Type B pancreatic cell (in vitro differentiated cells): ENCODE results near the gene HARBI1. TPM values are rescaled to one million over a fixed set of nuclear protein-coding genes. Genes with fewer than 3 reads are reported as not detected.

ENCODE experiments used
- DNase-seq: peaks from one replicate; pipeline ENCODE4 v3.0.0; 2021; ENCODE audit warnings: mixed read lengths; ENCODE audit not compliant: unreplicated experiment; ENCODE audit errors: extremely low spot score
- H3K27ac Mint-ChIP-seq: 2 replicates; pipeline ENCODE4 v1.8.0; 2021; ENCODE audit warnings: mild to moderate bottlenecking, mixed read lengths
- H3K27me3 Mint-ChIP-seq: 2 replicates; pipeline ENCODE4 v1.8.0; 2021; ENCODE audit warnings: mixed read lengths
- H3K36me3 Mint-ChIP-seq: 2 replicates; pipeline ENCODE4 v1.8.0; 2021; ENCODE audit warnings: mixed read lengths
- H3K4me1 Mint-ChIP-seq: one replicate; pipeline ENCODE4 v1.8.0; 2021; ENCODE audit warnings: mixed read lengths; ENCODE audit not compliant: unreplicated experiment
- H3K4me3 Mint-ChIP-seq: 2 replicates; pipeline ENCODE4 v1.8.0; 2021; ENCODE audit warnings: mild to moderate bottlenecking, mixed read lengths
- H3K9me3 Mint-ChIP-seq: 2 replicates; pipeline ENCODE4 v1.8.0; 2021; ENCODE audit warnings: mixed read lengths
- long read RNA-seq: library from polyadenylated mRNA; unstranded; transcript quantifications from one replicate; pipeline ENCODE4 v2.0.0, GENCODE V29; 2020
- total RNA-seq: library from RNA; stranded (reverse); gene quantifications from 2 replicates; pipeline ENCODE4 v1.2.1, GENCODE V29; 2021; ENCODE audit warnings: low replicate concordance
- TF ChIP-seq, protein P1 (sequence below): fragments of 200-600 bp; sonication (generic); conservative IDR thresholded peaks from 2 replicates; pipeline ENCODE4 v1.5.0; 2021; ENCODE audit warnings: antibody characterized with exemption, mild to moderate bottlenecking

Gene HARBI1, protein sequence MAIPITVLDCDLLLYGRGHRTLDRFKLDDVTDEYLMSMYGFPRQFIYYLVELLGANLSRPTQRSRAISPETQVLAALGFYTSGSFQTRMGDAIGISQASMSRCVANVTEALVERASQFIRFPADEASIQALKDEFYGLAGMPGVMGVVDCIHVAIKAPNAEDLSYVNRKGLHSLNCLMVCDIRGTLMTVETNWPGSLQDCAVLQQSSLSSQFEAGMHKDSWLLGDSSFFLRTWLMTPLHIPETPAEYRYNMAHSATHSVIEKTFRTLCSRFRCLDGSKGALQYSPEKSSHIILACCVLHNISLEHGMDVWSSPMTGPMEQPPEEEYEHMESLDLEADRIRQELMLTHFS
- total RNA-seq, result 8.5 and 8.7 TPM in 2 replicates
- long read RNA-seq, transcript HARBI1-201 (3 exons, 1,967 nt), result major isoform, 22 of 26 reads
- long read RNA-seq, partial matches to known transcripts, result 1 of 26 reads
- long read RNA-seq, other reads (novel, unspliced or antisense), result 2 of 26 reads

GRCh38 chr11:46617134-46617971 is at the start of gene HARBI1, which contains the start of gene ATG13:
HARBI1 (minus strand) TSS chr11:46617227; CDS start chr11:46616237, 990 bp downstream.
ATG13 (plus strand) TSS chr11:46617553; CDS start chr11:46644292, 26,739 bp downstream.
- H3K27me3 Mint-ChIP-seq, result no peaks in the 10 kb centered on the region
- peak; percentile 93 for DNase-seq
- peaks cover 27% of the 10 kb centered on the region for H3K4me1 Mint-ChIP-seq

GRCh38 chr11:46666516-46666915 is 49.5 kb upstream of the HARBI1 start:
- H3K36me3 Mint-ChIP-seq, result peaks cover 25% of the 10 kb centered on the region
- H3K27me3 Mint-ChIP-seq, result no peaks in the 10 kb centered on the region
- H3K4me3 Mint-ChIP-seq, result no peak overlapping the region
- no peak for DNase-seq
- H3K4me1 Mint-ChIP-seq, result peaks cover 14% of the 10 kb centered on the region
- H3K9me3 Mint-ChIP-seq, result no peaks in the 10 kb centered on the region
- H3K27ac Mint-ChIP-seq, result no peak overlapping the region
- TF ChIP-seq, protein P1, sequence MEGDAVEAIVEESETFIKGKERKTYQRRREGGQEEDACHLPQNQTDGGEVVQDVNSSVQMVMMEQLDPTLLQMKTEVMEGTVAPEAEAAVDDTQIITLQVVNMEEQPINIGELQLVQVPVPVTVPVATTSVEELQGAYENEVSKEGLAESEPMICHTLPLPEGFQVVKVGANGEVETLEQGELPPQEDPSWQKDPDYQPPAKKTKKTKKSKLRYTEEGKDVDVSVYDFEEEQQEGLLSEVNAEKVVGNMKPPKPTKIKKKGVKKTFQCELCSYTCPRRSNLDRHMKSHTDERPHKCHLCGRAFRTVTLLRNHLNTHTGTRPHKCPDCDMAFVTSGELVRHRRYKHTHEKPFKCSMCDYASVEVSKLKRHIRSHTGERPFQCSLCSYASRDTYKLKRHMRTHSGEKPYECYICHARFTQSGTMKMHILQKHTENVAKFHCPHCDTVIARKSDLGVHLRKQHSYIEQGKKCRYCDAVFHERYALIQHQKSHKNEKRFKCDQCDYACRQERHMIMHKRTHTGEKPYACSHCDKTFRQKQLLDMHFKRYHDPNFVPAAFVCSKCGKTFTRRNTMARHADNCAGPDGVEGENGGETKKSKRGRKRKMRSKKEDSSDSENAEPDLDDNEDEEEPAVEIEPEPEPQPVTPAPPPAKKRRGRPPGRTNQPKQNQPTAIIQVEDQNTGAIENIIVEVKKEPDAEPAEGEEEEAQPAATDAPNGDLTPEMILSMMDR, result no peak

More at GRCh38 chr11:46617134-46617971, at the start of gene HARBI1, which contains the start of gene ATG13:
- Mint-ChIP-seq H3K4me3 (peak within 1 kb of the TSS; percentile 96), H3K27ac (peak within 1 kb of the TSS; percentile 99), H3K36me3 (peaks cover 10% of the 10 kb centered on the region), H3K9me3 (no peaks in the 10 kb centered on the region)
- TF ChIP-seq, protein P1, result peak; percentile 82

DNA sequence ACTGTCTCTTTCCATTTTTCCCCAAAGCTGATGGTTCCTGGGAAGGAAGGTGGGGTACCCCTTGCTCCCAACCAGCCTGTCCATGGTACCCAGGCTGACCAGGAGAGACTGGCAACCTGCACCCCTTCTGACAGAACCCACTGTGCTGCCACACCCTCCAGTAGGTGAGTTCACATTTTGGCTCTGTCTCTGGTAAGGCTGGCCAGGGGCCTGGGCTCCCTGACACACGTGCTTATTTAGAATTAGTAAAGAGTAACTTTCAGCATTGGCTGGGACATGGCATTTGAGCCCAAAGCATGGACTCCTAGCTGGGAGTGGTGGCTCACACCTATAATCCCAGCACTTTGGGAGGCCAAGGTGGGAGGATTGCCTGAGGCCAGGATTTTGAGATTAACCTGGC is 48.3 kb upstream of the HARBI1 start:
- DNase-seq, result no peak
- Mint-ChIP-seq H3K36me3 (peaks cover 25% of the 10 kb centered on the region), H3K27me3 (no peaks in the 10 kb centered on the region), H3K4me3 (no peak overlapping the region), H3K4me1 (peaks cover 14% of the 10 kb centered on the region), H3K9me3 (no peaks in the 10 kb centered on the region), H3K27ac (no peak overlapping the region)
- TF ChIP-seq, protein P1, result no peak

DNA sequence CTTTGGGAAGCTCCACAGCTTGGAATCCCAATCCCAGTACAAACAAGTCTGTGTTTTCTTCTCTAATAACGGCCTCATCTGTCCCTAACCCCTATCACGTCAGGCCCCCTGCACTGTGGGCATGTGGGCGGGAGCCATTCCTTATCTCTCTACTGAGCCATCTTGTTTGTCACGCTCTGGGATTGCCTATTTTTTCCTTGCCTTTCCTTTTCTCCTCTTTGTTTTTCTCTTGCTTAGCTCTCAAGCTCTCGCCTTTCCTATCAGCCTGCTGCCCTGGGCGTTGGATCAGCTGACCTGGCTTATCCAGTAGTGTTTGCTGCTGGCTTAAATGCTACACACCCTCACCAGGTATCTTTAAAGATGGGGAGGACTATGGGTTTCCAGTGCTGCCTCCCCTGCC is 47.6 kb upstream of the HARBI1 start:
- no peak overlapping the region for H3K4me3 Mint-ChIP-seq
- H3K36me3 Mint-ChIP-seq, result peaks cover 26% of the 10 kb centered on the region
- no peaks in the 10 kb centered on the region for H3K9me3 Mint-ChIP-seq
- H3K27me3 Mint-ChIP-seq, result no peaks in the 10 kb centered on the region
- no peak for DNase-seq
- H3K4me1 Mint-ChIP-seq, result peaks cover 14% of the 10 kb centered on the region
- TF ChIP-seq, protein P1, result no peak
- H3K27ac Mint-ChIP-seq, result no peak overlapping the region

DNA sequence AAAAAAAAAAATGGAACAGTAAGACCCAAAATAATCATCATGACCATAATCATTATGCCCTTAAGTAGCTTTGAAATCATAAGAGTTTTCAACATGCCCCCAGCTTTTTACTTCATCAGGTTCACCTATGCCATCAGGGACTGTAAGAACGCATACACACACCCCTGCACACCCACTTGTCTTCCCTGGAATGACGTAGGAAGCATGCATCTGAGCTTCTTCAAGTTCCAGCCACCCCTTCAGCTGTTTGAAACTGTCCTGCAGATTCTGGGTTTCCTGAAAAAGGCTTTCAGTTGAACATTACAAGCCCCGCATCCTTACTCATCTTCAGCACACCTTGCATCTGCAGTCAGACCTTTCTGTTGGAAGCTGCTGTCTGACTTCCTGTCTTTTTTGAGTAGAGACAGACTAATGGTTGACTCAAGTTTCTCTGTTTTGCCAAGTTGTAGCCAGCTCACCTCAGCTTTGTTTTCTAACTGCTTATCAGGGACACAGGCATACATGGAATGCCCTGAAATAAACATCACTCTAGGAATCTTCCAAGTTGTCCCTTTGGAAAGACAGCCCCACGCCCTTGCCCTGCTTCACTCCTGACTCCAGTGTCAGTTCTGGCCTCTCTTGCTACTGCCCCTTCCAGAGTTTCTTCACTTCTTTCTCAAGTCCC is 46.4 kb upstream of the HARBI1 start:
- no peaks in the 10 kb centered on the region for H3K9me3 Mint-ChIP-seq
- peaks cover 28% of the 10 kb centered on the region for H3K36me3 Mint-ChIP-seq
- H3K4me1 Mint-ChIP-seq, result peaks cover 18% of the 10 kb centered on the region
- DNase-seq, result no peak
- H3K4me3 Mint-ChIP-seq, result no peak overlapping the region
- TF ChIP-seq, protein P1, result no peak
- no peak overlapping the region for H3K27ac Mint-ChIP-seq
- H3K27me3 Mint-ChIP-seq, result no peaks in the 10 kb centered on the region
